WTC11 (cell line): Measurements from ENCODE around the gene WBP2. TPM values are rescaled to one million over a fixed set of nuclear protein-coding genes. Genes with fewer than 3 reads are reported as not detected.
A peak's percentile ranks its signal among the peaks of the same experiment; 100 is the strongest.

ENCODE experiments used
- ATAC-seq: fragments of 200-7000 bp; cut with Tn5 transposase; 2 replicates; pipeline ENCODE4 v1.10.0; 2021; ENCODE audit warnings: mild to moderate bottlenecking, moderate library complexity
- CTCF ChIA-PET: fragments of 300-600 bp; sonication (Branson Sonifier 250); formaldehyde crosslinking; loops from one replicate; lab custom pipeline; 2021; ENCODE audit warnings: antibody characterized with exemption; lab: Charles Lee
- POLR2A ChIA-PET: fragments of 350-600 bp; sonication (Branson Sonifier 250); formaldehyde crosslinking; loops from one replicate; lab custom pipeline; 2021; ENCODE audit warnings: antibody characterized with exemption; lab: Charles Lee
- DNase-seq: peaks from one replicate; pipeline ENCODE4 v3.0.0; 2021; ENCODE audit warnings: low spot score
- H3K27ac Mint-ChIP-seq: 2 replicates; pipeline ENCODE4 v1.8.0; 2021; ENCODE audit warnings: mixed read lengths
- H3K27me3 Mint-ChIP-seq: 2 replicates; pipeline ENCODE4 v1.8.0; 2021; ENCODE audit warnings: low read depth, mild to moderate bottlenecking, moderate library complexity, mixed read lengths
- H3K36me3 Mint-ChIP-seq: 2 replicates; pipeline ENCODE4 v1.8.0; 2021; ENCODE audit warnings: mixed read lengths
- H3K4me1 Mint-ChIP-seq: 2 replicates; pipeline ENCODE4 v1.8.0; 2022; ENCODE audit warnings: mixed read lengths
- H3K4me3 Mint-ChIP-seq: 2 replicates; pipeline ENCODE4 v1.8.0; 2021; ENCODE audit warnings: mild to moderate bottlenecking, moderate library complexity, mixed read lengths
- H3K9me3 Mint-ChIP-seq: 2 replicates; pipeline ENCODE4 v1.8.0; 2021; ENCODE audit warnings: mixed read lengths
- CREB1 ChIP-seq: sonication (generic); formaldehyde crosslinking; IDR thresholded peaks from 2 replicates; pipeline ENCODE4 v1.8.0; 2023; ENCODE audit warnings: mild to moderate bottlenecking, missing genetic modification reagents
- FOXJ3 ChIP-seq: sonication (generic); formaldehyde crosslinking; IDR thresholded peaks from 2 replicates; pipeline ENCODE4 v1.9.0; 2021; ENCODE audit warnings: missing genetic modification reagents, mild to moderate bottlenecking, borderline replicate concordance
- FOXP4 ChIP-seq: sonication (generic); formaldehyde crosslinking; IDR thresholded peaks from 2 replicates; pipeline ENCODE4 v1.8.0; 2022; ENCODE audit warnings: mild to moderate bottlenecking, missing genetic modification reagents
- HMGXB4 ChIP-seq: sonication (generic); formaldehyde crosslinking; IDR thresholded peaks from 2 replicates; pipeline ENCODE4 v1.8.1; 2023; ENCODE audit warnings: mild to moderate bottlenecking, moderate library complexity, missing genetic modification reagents
- JAZF1 ChIP-seq: fragments of 250-450 bp; sonication (Bioruptor Pico); IDR thresholded peaks from 2 replicates; pipeline ENCODE4 v1.9.0; 2021; ENCODE audit warnings: moderate library complexity, mild to moderate bottlenecking, inconsistent platforms
- MAX ChIP-seq: sonication (generic); formaldehyde crosslinking; IDR thresholded peaks from 2 replicates; pipeline ENCODE4 v1.8.0; 2022; ENCODE audit warnings: mild to moderate bottlenecking, missing genetic modification reagents
- NFYB ChIP-seq: sonication (generic); formaldehyde crosslinking; conservative IDR thresholded peaks from 2 replicates; pipeline ENCODE4 v1.8.0; 2022; ENCODE audit warnings: low read depth, missing genetic modification reagents
- NR1H2 ChIP-seq: sonication (generic); formaldehyde crosslinking; IDR thresholded peaks from 2 replicates; pipeline ENCODE4 v1.9.0; 2021; ENCODE audit warnings: mild to moderate bottlenecking, moderate library complexity, missing genetic modification reagents
- SMAD3 ChIP-seq: sonication (generic); formaldehyde crosslinking; IDR thresholded peaks from 2 replicates; pipeline ENCODE4 v1.8.0; 2022; ENCODE audit warnings: missing genetic modification reagents, mild to moderate bottlenecking, borderline replicate concordance
- TEAD1 ChIP-seq: sonication (generic); formaldehyde crosslinking; IDR thresholded peaks from 2 replicates; pipeline ENCODE4 v1.8.0; 2022; ENCODE audit warnings: mild to moderate bottlenecking, missing genetic modification reagents
- TP53 ChIP-seq: sonication (generic); formaldehyde crosslinking; IDR thresholded peaks from 2 replicates; pipeline ENCODE4 v1.8.1; 2023; ENCODE audit warnings: mild to moderate bottlenecking, missing genetic modification reagents
- ZNF232 ChIP-seq: sonication (generic); formaldehyde crosslinking; IDR thresholded peaks from 2 replicates; pipeline ENCODE4 v1.8.0; 2022; ENCODE audit warnings: mild to moderate bottlenecking, missing genetic modification reagents
- ZNF281 ChIP-seq: sonication (generic); formaldehyde crosslinking; IDR thresholded peaks from 2 replicates; pipeline ENCODE4 v1.8.0; 2023; ENCODE audit warnings: mild to moderate bottlenecking, missing genetic modification reagents
- ZNF423 ChIP-seq: fragments of 250-450 bp; sonication (Bioruptor Pico); IDR thresholded peaks from 2 replicates; pipeline ENCODE4 v2.1.2; 2022; ENCODE audit warnings: mild to moderate bottlenecking, moderate library complexity
- ZNF532 ChIP-seq: fragments of 250-450 bp; sonication (Bioruptor Pico); IDR thresholded peaks from 2 replicates; pipeline ENCODE4 v1.9.0; 2021; ENCODE audit warnings: mild to moderate bottlenecking, borderline replicate concordance
- total RNA-seq: library from RNA; stranded (reverse); gene quantifications from 3 replicates; pipeline ENCODE4 v1.2.3, GENCODE V29; 2021
- TF ChIP-seq, protein P1 (sequence below): sonication (generic); formaldehyde crosslinking; IDR thresholded peaks from 2 replicates; pipeline ENCODE4 v1.8.0; 2023; ENCODE audit warnings: missing genetic modification reagents, mild to moderate bottlenecking, borderline replicate concordance

Gene WBP2
- total RNA-seq, 1 experiment from 2014 or later = 68.8 TPM

DNA sequence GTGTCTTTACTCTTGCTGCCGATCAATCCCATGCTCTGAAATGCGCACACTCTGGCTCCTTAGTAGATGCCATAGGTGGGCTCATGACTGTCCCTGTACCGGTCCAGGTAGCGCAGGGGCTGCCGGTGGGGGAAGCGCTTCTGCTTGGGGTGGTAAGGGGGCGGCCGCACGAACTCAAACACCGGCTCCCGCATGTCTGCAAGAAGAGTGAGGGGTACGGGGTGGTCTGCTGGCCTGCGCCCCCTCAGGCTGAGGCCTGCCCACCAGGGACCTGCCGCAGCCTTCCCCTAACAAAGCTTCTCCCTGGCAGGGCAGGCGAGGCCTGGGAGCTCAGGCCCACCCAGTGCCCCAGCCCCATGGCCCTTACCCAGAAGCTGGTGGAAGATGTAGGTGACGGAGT lies 43.7 kb upstream of the WBP2 start:
- POLR2A ChIA-PET = interaction anchor here (2.0 kb wide), 1 partner anchor 43 kb away, joined by 6 read pairs; the partner anchor contains the start of gene WBP2
- DNase-seq (no peak), ATAC-seq (no peak)
- TF ChIP-seq TEAD1 (CRISPR knock-in tag) (no peak), CREB1 (CRISPR knock-in tag) (no peak)
- Mint-ChIP-seq H3K4me3 (no peak overlapping the region), H3K36me3 (peaks cover 16% of the 10 kb centered on the region), H3K27ac (peak overlapping the region; percentile 70; the same call in 1 of the 2 replicates), H3K27me3 (no peaks in the 10 kb centered on the region), H3K9me3 (no peaks in the 10 kb centered on the region), H3K4me1 (peaks cover 24% of the 10 kb centered on the region)
- CTCF ChIA-PET = interaction anchor here (0.6 to 7.5 kb wide), 6 partner anchors 12 to 381 kb away, joined by 3 to 71 read pairs (median 4); partner anchors contain the start of gene TRIM47

GRCh38 chr17:75898065-75898464 lies 42.9 kb upstream of the WBP2 start:
- H3K27me3 Mint-ChIP-seq = no peaks in the 10 kb centered on the region
- no peaks in the 10 kb centered on the region for H3K9me3 Mint-ChIP-seq
- ATAC-seq = no peak
- H3K27ac Mint-ChIP-seq = peak overlapping the region; percentile 88
- CTCF ChIA-PET = interaction anchor here (0.6 to 7.5 kb wide), 12 partner anchors 10 to 382 kb away, joined by 3 to 71 read pairs (median 6); partner anchors contain the start of genes CDK3, GALR2, TRIM47 and WBP2
- peak overlapping the region; percentile 65; the same call in 1 of the 2 replicates for H3K4me3 Mint-ChIP-seq
- POLR2A ChIA-PET = interaction anchor here (0.7 to 2.0 kb wide), 2 partner anchors 16 to 42 kb away, joined by 3 to 6 read pairs; partner anchors contain the start of gene WBP2
- peaks cover 26% of the 10 kb centered on the region for H3K4me1 Mint-ChIP-seq
- TF ChIP-seq FOXJ3 (CRISPR knock-in tag) (no peak), FOXP4 (CRISPR knock-in tag) (no peak), HMGXB4 (CRISPR knock-in tag) (no peak), TP53 (no peak), ZNF232 (no peak), ZNF532 (CRISPR knock-in tag) (no peak), NFYB (no peak), NR1H2 (CRISPR knock-in tag) (no peak), ZNF423 (CRISPR knock-in tag) (no peak), SMAD3 (CRISPR knock-in tag) (no peak), ZNF281 (no peak), MAX (CRISPR knock-in tag) (no peak), JAZF1 (CRISPR knock-in tag) (no peak)
- TF ChIP-seq, protein P1, sequence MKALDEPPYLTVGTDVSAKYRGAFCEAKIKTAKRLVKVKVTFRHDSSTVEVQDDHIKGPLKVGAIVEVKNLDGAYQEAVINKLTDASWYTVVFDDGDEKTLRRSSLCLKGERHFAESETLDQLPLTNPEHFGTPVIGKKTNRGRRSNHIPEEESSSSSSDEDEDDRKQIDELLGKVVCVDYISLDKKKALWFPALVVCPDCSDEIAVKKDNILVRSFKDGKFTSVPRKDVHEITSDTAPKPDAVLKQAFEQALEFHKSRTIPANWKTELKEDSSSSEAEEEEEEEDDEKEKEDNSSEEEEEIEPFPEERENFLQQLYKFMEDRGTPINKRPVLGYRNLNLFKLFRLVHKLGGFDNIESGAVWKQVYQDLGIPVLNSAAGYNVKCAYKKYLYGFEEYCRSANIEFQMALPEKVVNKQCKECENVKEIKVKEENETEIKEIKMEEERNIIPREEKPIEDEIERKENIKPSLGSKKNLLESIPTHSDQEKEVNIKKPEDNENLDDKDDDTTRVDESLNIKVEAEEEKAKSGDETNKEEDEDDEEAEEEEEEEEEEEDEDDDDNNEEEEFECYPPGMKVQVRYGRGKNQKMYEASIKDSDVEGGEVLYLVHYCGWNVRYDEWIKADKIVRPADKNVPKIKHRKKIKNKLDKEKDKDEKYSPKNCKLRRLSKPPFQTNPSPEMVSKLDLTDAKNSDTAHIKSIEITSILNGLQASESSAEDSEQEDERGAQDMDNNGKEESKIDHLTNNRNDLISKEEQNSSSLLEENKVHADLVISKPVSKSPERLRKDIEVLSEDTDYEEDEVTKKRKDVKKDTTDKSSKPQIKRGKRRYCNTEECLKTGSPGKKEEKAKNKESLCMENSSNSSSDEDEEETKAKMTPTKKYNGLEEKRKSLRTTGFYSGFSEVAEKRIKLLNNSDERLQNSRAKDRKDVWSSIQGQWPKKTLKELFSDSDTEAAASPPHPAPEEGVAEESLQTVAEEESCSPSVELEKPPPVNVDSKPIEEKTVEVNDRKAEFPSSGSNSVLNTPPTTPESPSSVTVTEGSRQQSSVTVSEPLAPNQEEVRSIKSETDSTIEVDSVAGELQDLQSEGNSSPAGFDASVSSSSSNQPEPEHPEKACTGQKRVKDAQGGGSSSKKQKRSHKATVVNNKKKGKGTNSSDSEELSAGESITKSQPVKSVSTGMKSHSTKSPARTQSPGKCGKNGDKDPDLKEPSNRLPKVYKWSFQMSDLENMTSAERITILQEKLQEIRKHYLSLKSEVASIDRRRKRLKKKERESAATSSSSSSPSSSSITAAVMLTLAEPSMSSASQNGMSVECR (CRISPR knock-in tag) = no peak
- no peak for DNase-seq
- H3K36me3 Mint-ChIP-seq = peaks cover 16% of the 10 kb centered on the region
